Mucosa of descending colon (tissue), 3 donors: ENCODE data around the gene SIGLEC6. TPM values are rescaled to one million over a fixed set of nuclear protein-coding genes. Genes with fewer than 3 reads are reported as not detected.

ENCODE experiments used
- ATAC-seq: fragments of 200-7000 bp; cut with Tn5 transposase; one replicate; pipeline ENCODE4 v1.9.1; 2020; ENCODE audit warnings: mild to moderate bottlenecking, moderate library complexity
- DNase-seq, 3 donors: peaks; one replicate each; pipeline ENCODE4 v3.0.0-alpha.2; 2020
- H3K36me3 ChIP-seq: fragments of 200-600 bp; one replicate; pipeline ENCODE4 v1.8.0; 2021; ENCODE audit warnings: low read depth, mild to moderate bottlenecking
- H3K4me1 ChIP-seq: fragments of 200-600 bp; one replicate; pipeline ENCODE4 v1.8.0; 2021; ENCODE audit warnings: low read depth, mild to moderate bottlenecking
- H3K4me3 ChIP-seq: fragments of 200-600 bp; one replicate; pipeline ENCODE4 v1.8.0; 2021; ENCODE audit warnings: mild to moderate bottlenecking
- H3K9me3 ChIP-seq: fragments of 200-600 bp; one replicate; pipeline ENCODE4 v1.8.0; 2021; ENCODE audit warnings: mild to moderate bottlenecking
- CTCF ChIP-seq: fragments of 200-600 bp; IDR thresholded peaks from one replicate; pipeline ENCODE4 v1.8.0; 2022; ENCODE audit warnings: antibody characterized with exemption, mild to moderate bottlenecking
- intact Hi-C, 2 donors: fragments of 100-400 bp; cut with DNase I in 1 of 2; cut with micrococcal nuclease in 1 of 2; formaldehyde crosslinking; loops; one replicate each; pipeline versions ENCODE4 v1.11.0 to v1.11.1; 2022; cut with DNase I, micrococcal nuclease
- long read RNA-seq, 2 donors: library from polyadenylated mRNA; unstranded; transcript quantifications; one replicate each; pipeline ENCODE4 v2.0.0, GENCODE V29; 2019 to 2021
- total RNA-seq, 3 donors: library from RNA; stranded (reverse); fragmentation: NEBNext Ultra II Directional in 2 of 3; extraction: Animal tissue kit (Norgen Biotek cat#: 25700) in 2 of 3; gene quantifications; one replicate each; pipeline versions ENCODE4 v1.2.1 to v1.2.4, GENCODE V29; 2021 to 2023
- donor health status: DM: no; HTN: no; CAD: no; lungs with moderate emphysema.
- donor health status: DM: no; HTN: no; CAD: no.
- donor health status: DM: no; HTN: yes; CAD: no.

SIGLEC6 gene
- total RNA-seq = 1 to 10 TPM in 2 of 3 donors, under 1 TPM in 1; 0.75 to 3.6 (median 2.8) TPM
- long read RNA-seq, donor 1 = 0 reads
- long read RNA-seq, donor 2 = 0 reads

- peak; percentile 38 to 76 (median 59) for DNase-seq
- H3K4me3 ChIP-seq = no peak within 1 kb of the TSS
- ATAC-seq = peak; percentile 82
- no peaks in the 10 kb centered on the region for H3K36me3 ChIP-seq
- H3K4me1 ChIP-seq = no peaks in the 10 kb centered on the region
- no peak for TF ChIP-seq CTCF
- H3K9me3 ChIP-seq = no peaks in the 10 kb centered on the region
- intact Hi-C loops = no loop called here
Observed at GRCh38 chr19:51531349-51532315, at the start of gene SIGLEC6. TSS of gene SIGLEC6 (minus strand) at chr19:51531670. CDS start at chr19:51531648, 22 bp downstream.

GRCh38 chr19:51576850-51577249, 45.4 kb upstream of the SIGLEC6 start:
- intact Hi-C loops = no loop called here
- Histone ChIP-seq H3K36me3 (peaks cover 1% of the 10 kb centered on the region), H3K9me3 (no peaks in the 10 kb centered on the region), H3K4me1 (peaks cover 7% of the 10 kb centered on the region), H3K4me3 (no peak overlapping the region)
- DNase-seq (no peak), ATAC-seq (no peak)
- TF ChIP-seq CTCF = no peak

GRCh38 chr19:51573331-51573730, 41.9 kb upstream of the SIGLEC6 start:
- Histone ChIP-seq H3K9me3 (no peaks in the 10 kb centered on the region), H3K4me1 (peaks cover 9% of the 10 kb centered on the region), H3K4me3 (no peak overlapping the region), H3K36me3 (no peaks in the 10 kb centered on the region)
- intact Hi-C loops = no loop called here
- ATAC-seq = no peak
- TF ChIP-seq CTCF = no peak
- DNase-seq = no peak

GRCh38 chr19:51572908-51573307, 41.4 kb upstream of the SIGLEC6 start:
- DNase-seq (no peak), ATAC-seq (no peak)
- intact Hi-C loops = no loop called here
- peaks cover 9% of the 10 kb centered on the region for H3K4me1 ChIP-seq
- no peaks in the 10 kb centered on the region for H3K36me3 ChIP-seq
- no peak overlapping the region for H3K4me3 ChIP-seq
- TF ChIP-seq CTCF = no peak
- H3K9me3 ChIP-seq = no peaks in the 10 kb centered on the region

- no peak overlapping the region for H3K4me3 ChIP-seq
- DNase-seq = peak in 1 of 3 donors; percentile 14
- intact Hi-C loops = no loop called here
Observed at GRCh38 chr19:51572410-51572809, 40.9 kb upstream of the SIGLEC6 start.

More at GRCh38 chr19:51572410-51572809, 40.9 kb upstream of the SIGLEC6 start:
- Histone ChIP-seq H3K36me3 (no peaks in the 10 kb centered on the region), H3K9me3 (no peaks in the 10 kb centered on the region), H3K4me1 (peaks cover 9% of the 10 kb centered on the region)
- no peak for TF ChIP-seq CTCF
- no peak for ATAC-seq
